Choroid plexus epithelial cell (primary cell): ENCODE results near the gene TMC7.

Experiments
- DNase-seq: peaks from one replicate; pipeline ENCODE4 v3.0.0-alpha.2; 2010; ENCODE audit warnings: low read depth
- H3K4me3 ChIP-seq: 2 replicates; pipeline ENCODE4 v1.5.1; 2011; ENCODE audit warnings: low read depth, mild to moderate bottlenecking, control low read depth, low read length, moderate library complexity
- CTCF ChIP-seq: conservative IDR thresholded peaks from 2 replicates; pipeline ENCODE4 v1.5.1; 2011; ENCODE audit warnings: low read depth, mild to moderate bottlenecking, control low read depth, inconsistent platforms, low read length, moderate library complexity

The TMC7 gene

GRCh38 chr16:19092653-19093410 lies 109.1 kb downstream of the TMC7 start:
- TF ChIP-seq CTCF, result no peak
- no peak for DNase-seq
- no peak overlapping the region for H3K4me3 ChIP-seq

GRCh38 chr16:19093631-19094541 lies 110.2 kb downstream of the TMC7 start:
- no peak for TF ChIP-seq CTCF

GRCh38 chr16:19094542-19095365 lies 111.0 kb downstream of the TMC7 start:
- DNase-seq, result peak; percentile 31
- no peak overlapping the region for H3K4me3 ChIP-seq
- TF ChIP-seq CTCF, result peak; percentile 30

More at GRCh38 chr16:19093631-19094541, 110.2 kb downstream of the TMC7 start:
- H3K4me3 ChIP-seq, result no peak overlapping the region
- DNase-seq, result no peak

- peak; percentile 65 for DNase-seq
- H3K4me3 ChIP-seq, result no peak overlapping the region
- no peak for TF ChIP-seq CTCF
Measured at GRCh38 chr16:19095654-19096053, 111.9 kb downstream of the TMC7 start.

GRCh38 chr16:19098173-19098572 lies 114.4 kb downstream of the TMC7 start:
- TF ChIP-seq CTCF, result no peak
- no peak overlapping the region for H3K4me3 ChIP-seq
- DNase-seq, result no peak

GRCh38 chr16:19102187-19102872 lies 118.6 kb downstream of the TMC7 start:
- H3K4me3 ChIP-seq, result no peak overlapping the region
- TF ChIP-seq CTCF, result no peak
- no peak for DNase-seq
